ENCODE data around the gene SRSF11.
"Not testable (repeated sequence)": the region's sequence is repeated elsewhere in the genome, so short reads cannot be mapped to it uniquely, and the experiment has no call there.

The SRSF11 gene, protein sequence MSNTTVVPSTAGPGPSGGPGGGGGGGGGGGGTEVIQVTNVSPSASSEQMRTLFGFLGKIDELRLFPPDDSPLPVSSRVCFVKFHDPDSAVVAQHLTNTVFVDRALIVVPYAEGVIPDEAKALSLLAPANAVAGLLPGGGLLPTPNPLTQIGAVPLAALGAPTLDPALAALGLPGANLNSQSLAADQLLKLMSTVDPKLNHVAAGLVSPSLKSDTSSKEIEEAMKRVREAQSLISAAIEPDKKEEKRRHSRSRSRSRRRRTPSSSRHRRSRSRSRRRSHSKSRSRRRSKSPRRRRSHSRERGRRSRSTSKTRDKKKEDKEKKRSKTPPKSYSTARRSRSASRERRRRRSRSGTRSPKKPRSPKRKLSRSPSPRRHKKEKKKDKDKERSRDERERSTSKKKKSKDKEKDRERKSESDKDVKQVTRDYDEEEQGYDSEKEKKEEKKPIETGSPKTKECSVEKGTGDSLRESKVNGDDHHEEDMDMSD

DNA sequence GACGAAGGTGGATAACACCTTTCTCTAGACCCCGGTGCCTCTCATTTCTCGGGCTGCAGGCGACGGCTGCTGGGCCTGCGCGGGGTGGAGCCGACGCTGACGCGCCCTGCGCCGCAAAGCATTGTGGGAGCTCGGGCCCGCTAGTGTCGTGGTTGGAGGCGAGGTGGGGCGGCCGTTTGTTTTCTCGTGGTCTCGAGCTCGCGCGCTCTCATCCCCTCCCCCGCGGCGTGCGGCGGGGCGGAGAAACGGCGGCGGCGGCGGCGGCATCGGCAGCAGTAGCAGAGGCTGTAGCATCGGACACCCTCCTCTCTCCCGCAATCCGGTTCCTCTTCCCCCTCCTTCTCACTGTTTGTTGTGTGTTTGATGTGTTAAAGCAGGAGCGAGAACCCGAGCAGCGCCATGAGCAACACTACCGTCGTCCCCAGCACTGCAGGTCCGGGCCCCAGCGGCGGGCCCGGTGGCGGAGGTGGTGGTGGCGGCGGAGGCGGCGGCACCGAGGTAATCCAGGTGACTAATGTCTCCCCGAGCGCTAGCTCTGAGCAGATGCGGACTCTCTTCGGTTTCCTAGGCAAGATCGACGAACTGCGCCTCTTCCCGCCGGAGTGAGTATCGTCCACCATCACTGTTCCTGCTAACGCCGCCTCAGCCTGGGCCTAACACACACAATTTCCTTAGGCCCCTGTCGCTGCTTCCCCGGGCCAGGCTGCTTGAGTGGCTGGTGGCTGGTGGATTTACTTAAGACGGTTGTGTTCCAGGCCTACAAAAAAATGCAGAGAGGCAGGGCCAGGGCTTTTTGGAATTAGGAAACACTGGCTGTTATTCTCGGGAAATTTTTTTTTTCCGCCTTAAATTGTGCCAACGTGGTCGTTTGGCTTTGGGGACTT is at the start of gene SRSF11:
Gene SRSF11 (plus strand): TSS at position 143 of the 884 bp plus-strand sequence. CDS start 257 bp downstream, at position 400.
- DNase-seq, result peak; percentile 85 to 93

DNA sequence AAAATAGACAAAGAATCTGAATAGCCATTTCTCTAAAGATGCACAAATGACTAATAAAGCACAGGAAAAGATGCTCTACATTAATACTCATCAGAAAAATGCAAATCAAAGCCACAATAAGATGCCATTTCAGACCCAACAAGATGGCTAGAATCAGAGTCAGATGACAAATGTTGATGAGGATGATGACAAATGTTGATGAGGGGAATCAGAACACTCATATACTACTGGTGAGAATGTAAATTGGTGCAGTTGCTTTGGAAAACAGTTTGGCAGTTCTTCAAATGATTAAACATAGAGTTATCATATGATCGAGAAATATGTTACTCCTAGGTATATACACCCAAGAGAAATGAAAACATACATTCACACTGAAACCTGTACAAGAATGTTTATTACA is 49.7 kb upstream of the SRSF11 start:
- no peak for DNase-seq

DNA sequence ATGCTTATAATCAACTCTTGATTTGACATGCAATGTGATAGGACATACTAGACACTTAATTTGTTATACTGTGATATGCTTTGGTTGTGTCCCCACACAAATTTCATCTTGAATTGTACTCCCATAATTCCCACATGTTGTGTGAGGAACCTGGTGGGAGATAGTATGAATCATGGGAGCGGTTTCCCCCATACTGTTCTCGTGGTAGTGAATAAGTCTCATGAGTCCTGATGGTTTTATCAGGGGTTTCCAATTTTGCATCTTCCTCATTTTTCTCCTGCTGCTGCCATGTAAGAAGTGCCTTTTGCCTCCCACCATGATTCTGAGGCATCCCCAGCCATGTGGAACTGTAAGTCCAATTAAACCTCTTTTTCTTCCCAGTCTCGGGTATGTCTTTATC is 36.0 kb upstream of the SRSF11 start:
- DNase-seq, result not testable (repeated sequence)

DNA sequence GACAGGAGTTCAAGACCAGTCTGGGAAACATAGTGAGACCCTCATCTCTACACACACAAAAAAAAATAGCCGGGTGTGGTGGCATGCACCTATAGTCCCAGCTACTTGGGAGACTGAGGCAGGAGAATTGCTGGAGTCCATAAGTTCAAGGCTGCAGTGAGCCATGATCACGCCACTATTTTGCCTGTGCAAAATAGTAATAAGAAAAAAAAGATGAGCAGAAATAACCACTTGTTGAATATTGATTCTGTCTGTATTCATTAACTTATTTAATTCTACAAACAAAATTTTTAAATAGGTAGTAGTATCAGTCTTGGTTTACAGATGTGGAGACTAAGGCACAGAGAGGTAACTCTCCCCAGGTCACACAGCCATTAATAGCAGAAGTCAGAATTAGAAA is 32.7 kb upstream of the SRSF11 start:
- DNase-seq, result no peak

DNA sequence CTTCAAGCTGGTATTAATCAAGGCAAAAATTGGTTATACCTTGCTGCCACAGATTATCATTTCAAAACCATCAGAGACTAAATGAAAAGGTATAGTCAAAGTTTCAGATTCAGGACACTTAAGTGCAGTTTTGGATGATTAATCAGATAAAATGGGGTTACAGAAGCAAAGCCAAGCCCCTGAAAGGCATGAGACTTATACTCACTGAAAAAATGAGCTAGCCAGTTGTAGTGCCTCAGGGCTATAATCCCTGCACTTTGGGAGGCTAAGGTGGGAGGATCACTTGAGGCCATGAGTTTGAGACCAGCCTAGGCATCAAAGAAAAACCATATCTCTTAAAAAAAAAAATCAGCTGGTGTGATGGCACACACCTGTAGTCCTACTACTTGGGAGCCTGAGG is 31.0 kb upstream of the SRSF11 start:
- DNase-seq, result no peak

DNA sequence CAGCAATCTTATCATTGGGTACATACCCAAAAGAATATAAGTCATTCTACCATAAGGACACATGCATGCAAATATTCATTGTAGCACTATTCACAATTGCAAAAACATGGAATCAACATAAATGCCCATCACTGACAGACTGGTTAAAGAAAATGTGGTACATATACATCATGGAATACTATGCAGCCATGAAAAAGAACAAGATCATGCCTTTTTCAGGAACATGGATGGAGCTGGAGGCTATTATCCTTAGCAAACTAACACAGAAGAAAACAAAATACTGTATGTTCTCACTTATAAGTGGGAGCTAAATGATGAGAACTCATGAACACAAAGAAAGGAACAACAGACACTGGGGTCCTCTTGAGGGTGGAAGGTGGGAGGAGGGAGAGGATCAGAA is 28.7 kb upstream of the SRSF11 start:
- not testable (repeated sequence) for DNase-seq

DNA sequence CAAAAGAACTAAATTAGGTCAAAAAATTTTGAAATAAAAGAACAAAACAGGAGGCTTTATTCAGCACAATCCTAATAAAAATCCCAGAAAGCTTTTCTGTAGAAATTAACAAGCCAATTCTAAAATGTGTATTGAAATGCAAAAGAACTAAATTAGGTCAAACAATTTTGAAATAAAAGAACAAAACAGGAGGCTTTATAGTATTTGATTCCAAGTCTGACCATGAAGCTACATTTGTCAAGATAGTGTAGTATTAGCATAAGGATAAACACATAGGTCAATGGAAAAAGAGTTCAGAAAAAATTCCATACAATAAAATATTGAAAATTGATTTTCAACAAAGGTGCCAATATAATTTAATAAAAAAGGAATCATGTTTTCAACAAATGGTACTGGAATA is 26.6 kb upstream of the SRSF11 start:
- DNase-seq, result no peak

DNA sequence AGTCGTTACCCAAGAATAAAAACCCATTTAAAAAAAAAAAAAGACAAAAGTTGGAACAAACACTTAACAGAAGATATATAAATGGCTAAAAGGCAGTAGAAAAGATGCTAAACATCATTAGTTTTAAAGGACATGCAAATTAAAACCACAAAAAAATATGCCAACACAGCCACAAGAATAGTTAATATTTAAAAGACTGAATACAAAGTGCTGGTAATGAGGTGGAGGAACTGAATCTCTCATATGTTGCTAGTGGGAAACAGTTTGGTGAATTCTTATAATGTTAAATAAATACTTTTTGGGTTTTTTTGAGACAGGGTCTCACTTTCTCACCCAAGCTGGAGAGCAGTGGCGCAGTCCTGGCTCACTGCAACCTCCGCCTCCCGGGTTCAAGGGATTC is 25.8 kb upstream of the SRSF11 start:
- no peak for DNase-seq

DNA sequence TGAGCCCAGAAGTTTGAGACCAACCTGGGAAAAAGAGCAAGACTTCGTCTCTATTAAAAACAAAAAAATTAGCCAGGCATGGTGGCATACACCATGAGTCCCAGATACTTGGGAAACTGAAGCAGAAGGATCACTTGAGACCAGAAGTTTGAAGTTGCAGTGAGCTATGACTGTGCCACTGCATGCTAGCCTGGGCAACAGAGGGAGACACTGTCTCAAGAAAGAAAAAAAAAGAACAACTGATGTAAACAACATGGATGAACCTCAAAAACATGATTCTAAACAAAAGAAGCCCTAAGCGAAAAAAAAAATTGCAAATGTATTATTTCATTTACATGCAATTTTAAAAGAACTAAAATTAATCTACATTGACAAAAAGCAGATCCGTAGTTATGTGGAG is 24.8 kb upstream of the SRSF11 start:
- no peak for DNase-seq

DNA sequence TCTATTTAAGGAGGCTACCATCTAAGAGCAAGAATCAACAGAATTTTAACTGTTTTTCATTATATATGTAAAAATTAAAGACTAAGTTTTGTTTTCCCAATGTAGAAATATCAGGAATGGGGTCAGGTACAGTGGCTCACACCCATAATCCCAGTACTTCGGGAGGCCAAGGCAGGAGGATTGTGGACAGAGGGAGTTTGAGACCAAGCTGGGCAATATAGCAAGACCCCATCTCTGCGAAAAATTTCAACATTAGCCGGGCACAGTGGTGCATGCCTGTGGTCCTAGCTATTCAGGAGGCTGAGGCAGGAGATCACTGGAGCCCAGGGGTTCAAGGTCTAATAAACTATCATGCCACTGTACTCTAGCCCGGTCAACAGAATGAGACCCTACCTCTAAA is 21.1 kb upstream of the SRSF11 start:
- no peak for DNase-seq

DNA sequence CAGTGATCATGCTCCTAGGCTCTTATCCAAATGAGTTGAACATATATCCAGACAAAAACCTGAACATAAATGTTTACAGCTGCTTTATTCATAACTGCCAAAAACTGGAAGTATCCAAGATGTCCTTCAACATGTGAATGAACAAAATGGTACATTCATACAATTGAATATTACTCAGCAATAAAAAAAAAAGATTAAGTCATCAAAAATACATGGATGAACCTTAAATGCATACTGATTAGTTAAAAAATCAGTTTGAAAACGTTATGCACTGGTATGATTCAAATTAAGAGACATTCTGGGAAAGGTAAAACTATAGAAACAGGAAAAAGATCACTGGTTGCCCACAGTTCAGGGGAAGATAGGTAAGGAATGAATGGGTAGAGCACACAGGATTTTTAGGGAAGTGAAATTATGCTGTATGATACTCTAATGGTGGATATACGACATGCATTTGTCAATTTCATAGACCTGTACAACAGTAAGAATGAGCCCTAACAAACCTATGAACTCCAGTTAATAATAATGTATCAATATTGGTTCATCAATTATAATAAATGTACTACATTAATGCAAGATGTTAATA is 18.9 kb upstream of the SRSF11 start:
- no peak for DNase-seq

DNA sequence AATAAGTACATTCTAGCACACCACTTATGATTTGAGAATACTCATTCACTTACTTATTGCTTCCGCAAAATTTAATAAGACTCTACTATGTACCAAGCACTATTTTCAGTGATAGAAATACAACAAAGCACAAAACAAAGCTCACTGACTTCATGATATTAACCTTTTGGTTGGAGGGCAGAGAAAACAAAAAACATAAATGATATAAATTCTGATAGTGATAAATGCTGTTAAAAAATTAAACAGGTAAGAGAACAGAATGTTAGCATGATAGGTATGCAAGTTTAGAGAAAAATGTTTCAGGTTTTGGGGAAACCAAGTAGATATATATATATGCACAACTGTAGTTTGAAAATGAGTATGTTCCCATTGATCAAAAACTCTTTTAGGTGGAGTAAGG is 17.0 kb upstream of the SRSF11 start:
- DNase-seq, result no peak

DNA sequence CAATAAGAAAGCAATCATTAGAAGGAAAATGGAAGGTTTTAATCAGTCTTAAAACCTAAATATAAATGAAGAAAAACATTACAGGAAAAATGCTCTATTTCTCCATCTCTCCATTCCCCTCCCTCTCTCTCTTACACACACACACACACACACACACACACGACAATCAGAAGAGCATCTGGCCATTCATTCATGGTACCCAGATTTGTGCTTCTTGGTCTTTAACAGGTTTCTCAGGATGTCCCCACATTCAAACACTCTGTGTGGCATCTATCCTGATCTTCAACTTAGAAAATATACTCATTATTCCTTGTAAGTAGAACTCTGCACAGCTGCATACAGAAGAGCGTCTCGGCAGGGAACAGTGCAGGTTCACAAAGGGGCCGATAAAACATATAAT is 16.6 kb upstream of the SRSF11 start:
- DNase-seq, result no peak

DNA sequence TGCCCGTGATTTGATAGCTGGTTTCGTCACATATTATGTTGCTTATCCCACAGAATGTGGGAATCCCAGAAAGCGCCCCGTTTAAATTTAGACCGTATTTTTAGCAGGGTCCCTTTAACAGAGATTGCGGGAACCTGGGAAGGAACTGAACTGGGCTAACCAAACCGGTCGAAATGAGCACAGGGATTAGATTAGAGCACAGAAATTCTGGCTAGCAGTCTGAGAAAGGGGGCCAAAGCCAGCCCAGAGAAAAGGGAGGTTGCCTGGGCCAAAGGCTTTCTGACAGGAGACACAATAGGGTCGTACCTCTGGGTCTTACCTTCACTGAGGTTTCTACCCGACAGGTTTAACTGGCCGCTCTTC is 16.1 kb upstream of the SRSF11 start:
- DNase-seq, result no peak

DNA sequence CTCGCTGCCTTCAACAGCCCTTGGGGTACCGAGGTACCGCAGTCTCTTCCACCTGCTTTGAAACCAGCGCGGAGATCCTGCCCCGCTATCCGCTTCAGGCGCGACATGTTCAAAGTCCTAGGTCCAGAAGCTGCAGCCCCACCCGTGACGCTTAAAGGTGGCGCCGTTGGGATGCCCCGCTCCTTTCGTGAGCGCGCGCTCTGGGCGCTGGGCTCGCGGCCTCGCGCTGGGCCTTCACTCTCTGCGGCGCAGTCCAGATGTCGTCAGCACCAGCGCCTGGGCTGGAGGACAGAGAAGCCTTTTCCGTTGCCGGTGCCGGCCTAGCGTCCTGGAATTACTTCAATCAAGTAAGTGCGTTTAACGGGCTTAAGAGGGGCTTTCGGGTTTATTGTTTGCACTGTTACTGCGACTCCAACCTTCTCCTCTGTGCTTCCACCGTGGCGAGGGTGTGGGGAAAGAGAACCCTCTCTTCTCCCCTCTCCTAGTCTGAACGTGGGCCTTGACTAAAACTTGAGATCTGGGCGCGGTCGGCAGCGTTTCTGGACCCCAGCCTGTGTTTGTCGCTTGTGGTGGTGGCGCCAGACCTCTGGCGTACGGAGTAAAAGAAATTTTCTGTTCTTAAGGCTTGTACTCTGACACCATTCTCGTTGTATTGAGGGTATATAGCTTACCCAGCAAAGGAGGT is 15.6 kb upstream of the SRSF11 start, which contains the start of gene LRRC40:
Gene LRRC40 (minus strand): TSS at position 146 of the 685 bp plus-strand sequence. CDS start 39 bp downstream, at position 107.
- DNase-seq, result peak; percentile 87 to 91

DNA sequence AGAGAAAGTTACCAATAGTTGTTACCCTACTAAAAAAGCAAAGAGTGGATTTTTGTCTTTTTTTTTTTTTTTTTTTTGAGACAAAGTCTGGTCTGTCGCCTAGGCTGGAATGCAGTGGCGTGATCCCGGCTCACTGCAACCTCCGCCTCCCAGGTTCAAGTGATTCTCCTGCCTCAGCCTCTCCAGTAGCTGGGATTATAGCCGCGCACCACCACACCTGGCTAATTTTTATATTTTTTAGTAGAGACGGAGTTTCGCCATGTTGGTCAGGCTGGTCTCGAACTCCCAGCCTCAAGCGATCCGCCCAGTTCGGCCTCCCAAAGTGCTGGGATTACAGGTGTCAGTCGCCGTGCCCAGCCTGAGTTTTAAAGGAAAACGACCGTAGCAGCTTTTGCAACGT is 14.3 kb upstream of the SRSF11 start:
- DNase-seq, result not testable (repeated sequence)

DNA sequence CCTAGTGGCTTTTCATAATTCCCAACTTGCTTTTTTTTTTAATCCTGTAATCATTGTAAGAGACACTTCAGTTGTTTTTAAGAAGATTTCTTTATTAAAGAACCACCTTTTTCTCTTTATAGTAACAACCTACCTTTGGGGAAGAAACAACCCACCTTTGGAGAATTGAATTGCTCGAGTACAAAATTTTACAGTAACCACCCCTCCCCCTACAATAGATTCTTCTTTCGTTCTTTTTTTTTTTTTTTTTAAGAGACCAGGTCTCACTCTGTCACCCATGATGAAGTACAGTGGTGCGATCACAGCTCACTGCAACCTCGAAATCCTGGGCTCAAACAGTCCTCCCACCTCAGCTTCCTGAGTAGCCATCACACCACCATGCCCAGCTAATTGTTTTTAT is 13.7 kb upstream of the SRSF11 start:
- no peak for DNase-seq

DNA sequence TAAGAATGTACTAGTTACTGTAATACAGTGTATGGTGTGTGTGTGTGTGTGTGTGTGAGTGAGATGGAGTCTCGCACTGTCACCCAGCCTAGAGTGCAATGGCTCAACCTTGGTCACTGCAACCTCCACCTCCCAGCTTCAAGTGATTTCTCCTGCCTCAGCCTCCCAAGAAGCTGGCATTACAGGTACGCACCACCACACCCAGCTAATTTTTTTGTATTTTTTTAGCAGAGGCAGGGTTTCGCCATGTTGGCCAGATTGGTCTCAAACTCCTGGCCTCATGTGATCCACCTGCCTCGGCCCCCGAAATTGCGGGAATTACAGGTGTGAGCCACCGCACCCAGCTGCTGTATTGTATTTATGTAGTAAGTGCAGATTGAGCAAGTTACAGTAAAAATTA is 12.9 kb upstream of the SRSF11 start:
- no peak for DNase-seq

DNA sequence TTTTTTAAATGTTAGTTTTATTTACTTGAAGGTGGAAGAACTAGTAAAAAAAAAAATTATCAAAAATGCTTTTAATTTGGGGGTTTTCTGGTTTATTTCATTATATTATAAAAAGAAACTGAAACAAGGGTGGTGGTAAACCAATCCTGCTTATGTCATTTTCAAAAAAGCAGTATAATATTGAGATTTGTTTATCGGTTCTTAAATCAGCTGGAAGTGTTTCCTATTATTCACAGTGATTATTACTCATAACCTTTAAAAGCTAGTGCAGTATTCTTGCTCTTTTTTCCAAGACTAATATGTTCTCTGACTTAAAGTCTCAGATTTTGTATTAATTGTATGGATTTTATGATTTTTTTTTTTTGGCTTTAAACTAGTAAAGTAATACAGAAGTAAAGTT is 10.4 kb upstream of the SRSF11 start:
- DNase-seq, result no peak

DNA sequence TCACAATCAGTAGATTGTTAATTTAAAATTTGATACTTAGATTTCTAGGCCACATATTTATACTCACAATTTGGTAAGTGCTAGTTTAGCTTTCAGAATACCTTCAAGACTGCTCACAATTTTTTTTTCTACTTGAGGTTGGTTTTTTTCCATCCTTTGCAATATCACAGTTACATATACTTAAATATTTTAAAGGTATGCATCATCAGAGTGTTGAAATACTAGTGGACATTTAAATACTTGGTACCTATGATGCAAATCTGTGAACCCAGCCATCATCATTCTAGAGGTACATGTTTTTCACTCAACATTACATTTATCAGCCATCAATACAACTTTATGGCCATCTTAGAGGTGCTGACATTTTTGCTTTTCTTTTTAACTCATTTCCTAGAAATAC is 9.6 kb upstream of the SRSF11 start:
- no peak for DNase-seq

DNA sequence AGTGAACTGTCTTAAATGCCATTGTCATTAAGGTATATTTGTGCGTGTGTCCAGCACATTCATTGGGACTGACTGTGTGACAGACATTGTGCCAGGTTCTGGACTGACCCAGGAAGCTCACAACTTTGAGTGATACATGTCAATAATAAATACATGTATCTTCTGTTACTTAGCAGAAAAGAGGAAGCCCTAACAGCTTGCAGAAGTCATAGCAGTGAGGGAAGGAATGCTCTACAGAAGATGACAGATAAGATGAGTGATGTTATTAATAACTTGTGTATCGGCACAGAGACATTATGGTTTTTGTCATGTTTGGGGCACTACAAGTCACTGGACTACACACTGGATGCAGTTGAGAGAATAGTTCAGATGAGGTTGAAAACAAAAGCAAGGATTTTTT is 1.2 kb upstream of the SRSF11 start:
- DNase-seq, result no peak

DNA sequence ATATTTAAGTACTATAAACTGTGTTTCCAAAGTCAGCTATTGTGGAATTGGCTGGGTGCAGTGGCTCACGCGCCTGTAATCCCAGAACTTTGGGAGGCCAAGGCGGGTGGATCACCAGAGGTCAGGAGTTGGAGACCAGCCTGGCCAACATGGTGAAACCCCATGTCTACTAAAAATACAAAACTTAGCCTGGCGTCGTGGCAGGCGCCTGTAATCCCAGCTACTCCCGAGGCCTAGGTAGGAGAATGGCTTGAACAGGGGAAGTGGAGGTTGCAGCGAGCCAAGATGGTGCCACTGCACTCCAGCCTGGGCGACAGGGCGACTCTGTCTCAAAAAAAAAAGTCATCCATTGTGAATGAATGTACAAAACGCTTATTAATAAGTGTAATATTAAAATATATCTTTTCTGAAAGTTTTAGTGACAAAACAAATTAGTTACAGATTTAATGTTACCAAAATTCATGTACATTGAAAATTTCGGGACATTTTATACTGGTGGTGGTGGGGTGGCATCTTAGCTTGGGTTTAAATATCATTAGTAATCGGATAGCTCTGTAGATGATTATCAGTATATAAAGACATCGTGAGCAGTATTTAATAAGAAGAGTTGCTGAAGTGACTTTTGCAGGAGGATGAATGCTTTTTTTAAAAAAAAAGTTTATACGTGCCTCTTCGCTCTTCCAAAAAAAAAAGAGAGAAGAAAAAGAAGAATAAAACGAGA is 503 bp upstream of the SRSF11 start:
- no peak for DNase-seq

Data from NCI-H1930 (cell line).